ENCODE data around the gene HDAC3.

HDAC3 gene

GRCh38 chr5:141657937-141658545 is 21.4 kb upstream of the HDAC3 start:
- no peak for DNase-seq

GRCh38 chr5:141657404-141657803 is 20.8 kb upstream of the HDAC3 start:
- DNase-seq = no peak

- no peak for DNase-seq
Measured at GRCh38 chr5:141656396-141656795, 19.7 kb upstream of the HDAC3 start.

GRCh38 chr5:141655020-141655419 is 18.4 kb upstream of the HDAC3 start:
- DNase-seq = no peak

GRCh38 chr5:141654298-141654697 is 17.6 kb upstream of the HDAC3 start:
- DNase-seq = no peak

- no peak for DNase-seq
Measured at GRCh38 chr5:141651728-141652105, 15.1 kb upstream of the HDAC3 start.

GRCh38 chr5:141650851-141651727 is 14.4 kb upstream of the HDAC3 start, which contains the start of gene FCHSD1:
Gene FCHSD1 (minus strand): TSS chr5:141651418. CDS start chr5:141651368, 50 bp downstream.
- no peak for DNase-seq

GRCh38 chr5:141649972-141650371 is 13.3 kb upstream of the HDAC3 start:
- DNase-seq = no peak

GRCh38 chr5:141649056-141649688 is 12.5 kb upstream of the HDAC3 start:
- no peak for DNase-seq

- DNase-seq = no peak
Measured at GRCh38 chr5:141647851-141648250, 11.2 kb upstream of the HDAC3 start.

GRCh38 chr5:141647242-141647641 is 10.6 kb upstream of the HDAC3 start:
- no peak for DNase-seq

- no peak for DNase-seq
Measured at GRCh38 chr5:141646026-141646425, 9.4 kb upstream of the HDAC3 start.

GRCh38 chr5:141641634-141642267 is 5.1 kb upstream of the HDAC3 start:
- DNase-seq = no peak

GRCh38 chr5:141640698-141641097 is 4.0 kb upstream of the HDAC3 start:
- DNase-seq = no peak

- DNase-seq = no peak
Measured at GRCh38 chr5:141640051-141640415, 3.4 kb upstream of the HDAC3 start.

GRCh38 chr5:141639357-141640050 is 2.9 kb upstream of the HDAC3 start:
- DNase-seq = no peak

GRCh38 chr5:141638771-141639170 is 2.1 kb upstream of the HDAC3 start:
- DNase-seq = no peak

GRCh38 chr5:141637767-141638419 is 1.2 kb upstream of the HDAC3 start:
- no peak for DNase-seq

- no peak for DNase-seq
Measured at GRCh38 chr5:141637123-141637766, 596 bp upstream of the HDAC3 start.

- DNase-seq = no peak
Measured at GRCh38 chr5:141636106-141636412, 590 bp downstream of the HDAC3 start.

GRCh38 chr5:141635646-141636045 is 1.0 kb downstream of the HDAC3 start:
- DNase-seq = no peak

GRCh38 chr5:141634720-141635119 is 1.9 kb downstream of the HDAC3 start:
- no peak for DNase-seq
